Fibroblast of skin of scalp (primary cell): Measurements from ENCODE around the gene TBKBP1.

Experiments
- DNase-seq: peaks from one replicate; pipeline ENCODE4 v3.0.0-alpha.2; 2013

TBKBP1 gene

DNA sequence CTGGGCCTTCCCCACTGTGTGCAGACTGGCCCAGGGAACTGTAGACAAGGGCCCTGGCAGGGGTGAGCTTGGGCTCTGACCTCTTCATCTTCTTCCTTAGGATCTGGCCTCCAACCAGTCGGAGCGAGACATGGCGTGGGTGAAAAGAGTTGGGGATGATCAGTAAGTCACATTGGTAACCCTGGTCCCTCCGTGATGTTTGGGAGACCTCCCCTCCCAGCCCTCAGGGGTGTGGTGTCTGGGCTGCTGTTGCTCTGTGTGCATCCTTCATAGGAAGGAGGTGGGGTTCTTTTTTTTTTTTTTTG, 5.5 kb downstream of the TBKBP1 start:
- DNase-seq: no peak

DNA sequence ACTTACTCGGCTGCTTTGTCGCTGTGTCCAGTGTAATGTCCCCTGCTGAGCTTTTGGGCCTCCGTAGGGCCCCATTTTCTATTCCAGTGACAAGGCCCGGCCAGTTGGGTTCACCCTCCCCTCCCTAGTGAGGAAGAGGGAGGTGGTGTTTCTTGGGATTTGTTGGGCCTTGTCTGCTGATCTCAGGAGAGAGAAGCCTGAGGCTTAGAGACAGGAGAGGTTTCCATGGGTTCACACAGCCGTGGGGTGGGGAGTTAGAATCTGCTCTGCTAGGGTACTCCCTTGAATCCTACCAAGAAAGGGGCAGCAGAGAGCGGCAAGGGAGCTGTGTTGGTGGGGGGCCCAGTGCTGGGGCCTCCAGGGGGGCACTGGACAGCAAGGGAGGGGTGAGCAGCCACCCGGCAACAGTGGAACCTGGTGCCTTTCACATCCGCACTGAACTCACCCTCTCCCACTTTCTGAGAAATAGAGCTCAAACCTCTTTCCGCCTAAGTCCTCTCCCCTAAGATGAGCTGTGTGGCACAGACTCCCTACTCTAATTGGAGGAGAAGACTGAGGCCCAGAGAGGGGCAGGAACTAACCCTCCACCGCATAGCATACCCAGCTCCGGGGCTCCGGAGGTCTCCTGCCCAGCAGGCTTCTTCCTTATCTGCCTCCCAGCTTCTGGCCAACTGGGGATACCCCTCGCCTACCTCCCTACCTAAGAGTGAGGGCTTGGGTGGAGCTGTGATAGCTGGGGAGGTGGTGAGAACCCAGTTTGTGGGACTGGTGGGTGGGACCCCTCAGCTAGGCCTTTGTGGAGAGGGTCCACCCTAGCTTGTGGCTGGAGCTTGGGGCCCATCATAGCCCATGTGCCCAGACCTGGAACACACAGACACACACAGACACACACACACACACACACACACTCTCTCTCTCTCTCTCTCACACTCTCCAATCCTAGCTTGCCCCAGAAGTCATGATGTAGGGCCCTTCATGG, 6.8 kb downstream of the TBKBP1 start:
- DNase-seq: no peak

DNA sequence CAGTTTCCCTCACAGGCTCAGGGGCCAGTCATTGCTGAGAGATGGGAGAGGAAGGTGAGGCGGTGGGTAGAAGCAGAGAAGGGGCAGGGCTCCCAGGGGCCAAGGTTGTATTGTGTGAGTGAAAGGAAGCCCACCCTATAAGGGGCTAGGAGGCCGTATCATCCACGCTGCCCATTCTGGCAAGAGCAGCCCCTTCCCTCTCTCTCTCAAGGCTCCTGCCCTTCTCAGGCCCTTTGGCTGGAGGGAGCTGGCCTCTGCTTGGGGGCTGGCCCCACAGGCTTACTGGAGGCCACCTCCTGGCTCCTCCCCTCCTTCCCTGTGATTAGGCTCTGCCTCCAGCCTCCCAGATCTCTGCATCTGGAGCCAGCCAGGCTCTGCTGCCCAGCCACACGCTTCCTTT, 7.6 kb downstream of the TBKBP1 start:
- no peak for DNase-seq

DNA sequence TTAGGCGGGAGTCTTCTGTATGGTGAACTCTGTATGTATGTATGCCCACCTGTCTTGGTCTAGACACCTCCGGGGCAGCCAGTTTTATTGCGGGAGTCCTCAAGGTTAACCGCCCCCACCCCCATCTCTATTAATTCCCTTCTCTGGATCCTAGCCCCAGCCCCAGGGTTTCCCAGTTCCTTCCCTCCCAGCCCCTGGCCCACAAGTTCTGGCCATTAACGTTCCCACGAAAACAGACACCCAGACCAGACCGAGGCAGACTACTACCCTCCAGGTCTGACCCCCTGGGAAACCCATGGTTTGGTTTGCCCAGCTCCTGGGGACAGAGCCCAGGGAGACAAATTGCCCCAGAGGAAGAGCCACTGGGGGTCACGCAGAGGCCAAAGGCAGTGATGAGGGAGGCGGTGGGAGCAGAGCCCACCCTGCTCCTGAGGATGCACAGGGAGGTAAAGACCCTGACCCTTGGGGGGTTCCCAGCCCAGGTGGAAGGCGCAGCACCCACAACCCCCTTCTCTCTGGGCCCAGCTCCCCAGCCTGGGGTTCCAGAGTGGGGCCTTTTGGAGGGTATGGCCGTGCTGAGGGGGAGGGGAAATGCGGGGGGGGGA, 8.5 kb downstream of the TBKBP1 start:
- DNase-seq: no peak

DNA sequence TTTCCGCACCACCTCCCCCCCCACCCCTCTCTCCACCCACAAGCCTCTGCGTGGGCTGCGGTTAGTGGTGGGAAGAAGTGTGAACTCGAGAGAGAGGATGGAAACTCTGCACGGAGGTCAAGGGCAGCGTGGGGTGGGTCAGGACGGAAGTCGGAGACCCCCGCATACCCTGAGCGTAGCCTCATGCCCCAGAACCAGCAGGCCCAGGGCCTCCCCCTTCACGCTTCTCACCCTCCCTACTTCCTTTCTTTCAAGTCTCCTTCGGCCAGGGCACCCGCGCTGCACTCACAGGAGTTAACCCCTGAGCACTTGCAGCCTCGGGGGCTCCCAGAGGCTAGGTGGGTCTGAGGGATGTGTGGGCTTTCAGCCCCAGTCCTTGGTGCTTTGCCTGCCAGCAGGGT, 9.2 kb downstream of the TBKBP1 start:
- DNase-seq: no peak

DNA sequence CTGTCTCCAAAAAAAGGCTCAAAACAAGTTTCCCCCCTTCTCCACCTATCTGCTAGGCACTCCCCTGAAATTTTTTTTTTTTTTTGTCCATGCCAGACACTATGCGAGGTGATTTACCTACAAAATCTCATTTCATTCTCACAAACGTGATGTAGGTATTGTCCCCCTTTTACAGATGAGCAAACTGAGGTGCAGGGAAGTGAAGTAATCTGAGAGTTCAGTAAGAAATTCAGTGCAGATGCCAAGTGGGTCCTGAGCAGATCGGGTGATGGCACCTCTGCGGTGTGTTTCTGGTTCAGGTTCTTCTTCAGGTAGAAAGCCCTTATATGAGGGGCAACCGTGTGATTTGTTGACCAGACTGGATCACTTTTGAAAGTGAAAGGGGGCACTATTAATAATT, 9.7 kb downstream of the TBKBP1 start:
- no peak for DNase-seq

DNA sequence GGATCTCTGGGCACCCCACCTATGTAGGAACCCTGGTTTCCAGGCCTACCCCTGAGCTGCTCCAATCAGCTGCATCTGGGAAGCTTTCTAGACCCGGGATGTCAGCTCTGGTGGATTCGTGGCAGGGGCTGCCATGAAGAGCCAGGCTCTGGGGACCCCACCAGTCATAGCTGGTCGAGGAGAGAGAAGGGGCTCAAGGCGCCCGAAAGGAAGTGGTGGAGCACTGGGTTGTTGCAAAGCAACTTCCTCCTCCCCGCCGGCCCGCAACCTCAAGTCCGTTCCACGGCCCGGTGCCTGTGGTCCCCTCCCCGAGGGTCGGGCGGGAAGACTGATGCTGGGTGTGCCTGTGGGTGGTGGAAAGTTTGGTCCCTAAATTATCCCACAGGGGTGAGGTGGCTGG, 10.2 kb downstream of the TBKBP1 start:
- DNase-seq: no peak

DNA sequence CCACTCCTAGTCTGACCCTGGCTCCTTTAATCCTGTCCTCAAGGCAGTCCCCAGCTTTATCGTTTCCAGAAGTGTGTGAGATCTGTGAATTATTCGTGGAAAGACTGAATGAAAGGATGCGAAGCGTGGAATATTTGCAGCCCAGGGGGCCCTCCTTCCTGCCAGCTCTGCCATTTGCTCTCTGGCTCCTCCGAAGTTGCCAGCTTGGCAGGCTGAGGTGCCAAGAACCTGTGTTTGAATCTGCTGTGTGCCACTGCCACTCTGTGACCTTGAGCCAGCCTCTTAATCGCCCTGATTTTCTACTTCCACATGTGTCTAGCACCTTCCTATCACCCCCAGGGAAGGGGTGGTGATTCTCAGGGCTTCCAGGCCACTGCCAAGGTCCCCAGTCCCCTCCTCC, 10.8 kb downstream of the TBKBP1 start:
- no peak for DNase-seq

DNA sequence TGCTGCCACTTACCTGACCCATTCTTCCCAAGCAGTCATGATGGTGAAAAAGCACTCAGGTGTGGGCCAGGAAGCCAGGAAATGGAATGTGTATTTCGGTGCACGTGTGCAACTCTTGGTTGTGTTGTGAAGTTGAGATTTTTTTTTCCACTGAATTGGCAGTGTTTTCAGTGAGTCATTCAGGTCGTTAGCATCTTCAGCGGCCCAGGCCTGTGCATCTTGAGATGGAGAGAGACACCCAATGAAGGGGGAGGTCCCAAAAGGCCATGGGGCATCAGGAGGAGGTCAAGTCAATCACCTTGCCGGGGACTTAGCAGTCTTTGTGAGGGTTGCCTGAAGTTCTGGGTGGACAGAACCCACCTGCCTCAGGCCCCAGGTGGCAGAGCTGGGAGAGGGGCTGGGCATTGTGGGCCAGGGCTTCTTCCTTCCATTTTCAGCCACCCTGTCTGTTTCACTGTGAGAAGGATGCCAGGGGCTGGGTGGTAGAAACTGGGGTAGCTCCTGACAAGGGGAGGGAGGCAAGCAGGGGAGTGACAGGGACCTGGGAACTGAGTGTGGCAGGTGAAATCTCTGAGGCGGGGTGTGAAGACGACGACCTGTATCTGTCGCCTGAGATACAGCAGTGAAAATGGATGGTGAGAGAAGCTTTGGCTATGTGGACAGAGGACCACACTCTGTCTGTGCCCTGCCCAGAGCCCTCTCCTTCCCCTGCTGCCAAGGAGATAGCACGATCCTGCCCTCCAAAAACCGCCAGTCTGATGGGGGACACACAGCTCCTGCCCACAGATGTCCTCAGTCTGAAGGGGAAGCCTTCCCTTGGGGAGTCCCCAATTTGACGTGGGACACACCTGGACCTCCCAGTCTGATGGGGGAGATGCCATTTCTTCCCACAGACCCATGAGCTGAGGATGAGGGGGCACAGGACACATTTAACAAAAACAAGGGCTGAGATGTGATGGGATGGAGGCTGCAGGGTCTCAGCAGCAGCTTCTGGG, 11.9 kb downstream of the TBKBP1 start:
- DNase-seq: no peak

DNA sequence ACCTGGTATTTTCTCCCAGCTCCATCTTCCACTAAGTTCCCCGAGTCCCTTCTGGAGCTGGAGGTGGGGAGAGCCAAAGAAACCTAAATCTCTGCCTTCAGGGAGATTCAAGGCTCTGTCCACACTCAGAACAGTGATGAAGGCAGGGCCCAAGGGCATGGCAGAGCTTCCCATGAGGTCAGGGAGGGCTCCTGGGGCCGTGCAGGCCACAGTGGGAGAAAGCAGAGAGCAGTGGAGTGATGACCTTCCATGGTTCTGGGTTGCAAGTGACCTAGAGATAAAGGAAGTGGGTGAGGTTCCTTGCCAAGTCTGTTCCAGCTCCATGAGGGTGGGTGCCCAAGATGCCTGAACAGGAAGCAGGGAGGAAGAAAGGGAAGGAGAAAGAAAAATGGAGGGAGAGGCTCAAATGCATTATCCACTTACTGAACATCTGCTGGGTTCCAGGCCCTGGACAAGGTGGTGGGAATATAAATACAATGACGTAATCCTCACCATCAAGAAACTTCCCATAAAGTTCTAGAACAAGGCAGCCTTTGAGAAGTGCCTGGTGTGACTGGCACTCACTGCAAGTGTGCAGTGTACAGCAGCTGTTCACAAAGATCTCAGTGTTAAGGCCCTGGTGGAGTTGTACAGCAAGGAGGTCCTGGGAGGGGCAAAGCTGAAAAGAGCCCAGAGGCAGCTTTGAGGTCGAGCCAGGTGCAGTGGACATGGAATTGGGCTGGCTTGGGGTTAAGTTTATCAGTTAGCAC, 13.3 kb downstream of the TBKBP1 start:
- DNase-seq: no peak

DNA sequence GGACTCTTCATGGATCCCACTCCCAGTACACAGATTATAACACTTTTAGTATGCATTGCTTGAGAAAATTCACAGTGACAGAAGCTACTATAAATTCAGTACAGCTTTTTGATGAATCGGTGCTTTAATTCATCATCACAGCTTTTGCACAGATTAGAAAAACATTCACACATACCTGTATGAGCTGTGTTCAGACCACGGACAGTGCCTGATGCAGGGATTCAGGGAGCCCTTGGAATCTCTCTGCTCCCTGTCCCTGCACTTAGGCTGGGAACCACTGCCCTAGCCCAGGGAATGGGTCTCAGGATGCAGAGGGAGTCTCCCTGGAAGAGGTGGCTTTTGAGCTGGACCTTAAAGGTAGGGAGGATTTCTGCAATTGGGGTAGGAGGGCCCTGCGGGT, 13.9 kb downstream of the TBKBP1 start:
- DNase-seq: no peak

DNA sequence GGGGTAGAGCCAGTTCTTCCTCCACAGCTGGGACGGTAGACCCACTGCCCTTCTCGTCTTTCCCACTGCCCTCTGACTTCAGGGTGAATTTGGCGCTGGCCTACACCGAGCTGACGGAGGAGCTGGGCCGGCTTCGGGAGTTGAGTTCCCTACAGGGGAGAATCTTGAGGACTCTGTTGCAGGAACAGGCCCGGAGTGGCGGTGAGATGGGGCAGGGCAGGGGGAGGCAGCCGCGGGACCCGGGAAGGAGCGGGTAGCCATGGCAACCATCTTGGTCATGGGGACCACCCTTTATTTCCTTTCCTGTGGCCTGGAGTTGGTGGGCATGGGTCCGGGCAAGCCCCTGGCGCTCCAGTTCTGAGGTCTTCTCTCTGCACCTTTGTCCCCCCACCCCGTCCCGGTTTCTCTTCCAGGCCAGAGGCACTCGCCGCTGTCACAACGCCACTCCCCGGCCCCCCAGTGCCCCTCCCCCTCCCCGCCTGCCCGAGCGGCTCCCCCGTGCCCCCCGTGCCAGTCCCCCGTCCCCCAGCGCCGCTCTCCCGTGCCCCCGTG, 14.4 kb downstream of the TBKBP1 start:
- no peak for DNase-seq

DNA sequence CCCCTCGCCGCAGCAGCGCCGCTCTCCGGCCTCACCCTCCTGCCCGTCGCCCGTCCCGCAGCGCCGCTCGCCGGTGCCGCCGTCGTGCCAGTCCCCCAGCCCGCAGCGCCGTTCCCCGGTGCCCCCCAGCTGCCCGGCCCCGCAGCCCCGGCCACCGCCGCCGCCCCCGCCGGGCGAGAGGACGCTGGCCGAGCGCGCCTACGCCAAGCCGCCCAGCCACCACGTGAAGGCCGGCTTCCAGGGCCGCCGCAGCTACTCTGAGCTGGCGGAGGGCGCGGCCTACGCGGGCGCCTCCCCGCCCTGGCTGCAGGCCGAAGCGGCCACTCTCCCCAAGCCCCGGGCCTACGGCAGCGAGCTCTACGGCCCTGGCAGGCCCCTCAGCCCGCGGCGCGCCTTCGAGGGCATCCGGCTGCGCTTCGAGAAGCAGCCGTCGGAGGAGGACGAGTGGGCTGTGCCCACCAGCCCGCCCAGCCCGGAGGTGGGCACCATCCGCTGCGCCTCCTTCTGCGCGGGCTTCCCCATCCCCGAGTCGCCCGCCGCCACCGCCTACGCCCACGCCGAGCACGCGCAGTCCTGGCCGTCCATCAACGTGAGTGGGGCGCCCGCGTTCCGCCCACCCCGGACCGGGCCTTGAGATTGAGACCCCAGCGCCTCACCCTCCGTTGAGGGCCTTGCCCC, 15.0 kb downstream of the TBKBP1 start:
- DNase-seq: no peak

DNA sequence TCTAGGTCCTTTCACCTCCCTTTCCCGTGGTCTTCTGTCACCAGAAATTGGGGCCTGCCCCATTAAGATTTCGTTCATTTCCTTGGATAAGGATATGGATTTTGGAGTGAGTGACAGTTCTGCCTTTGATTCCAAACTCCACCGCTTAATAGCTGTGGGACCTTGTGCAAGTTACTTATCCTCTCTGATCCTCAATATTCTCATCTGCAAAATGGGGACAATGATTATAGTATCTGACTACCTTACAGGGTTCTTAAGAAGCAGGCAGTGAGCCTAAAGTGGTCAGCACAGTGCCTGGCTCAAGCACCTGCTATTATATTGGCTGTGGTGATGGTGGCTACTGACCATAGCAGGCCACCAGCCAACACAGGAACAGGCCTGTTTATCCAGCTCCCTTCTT, 15.6 kb downstream of the TBKBP1 start:
- DNase-seq: no peak

DNA sequence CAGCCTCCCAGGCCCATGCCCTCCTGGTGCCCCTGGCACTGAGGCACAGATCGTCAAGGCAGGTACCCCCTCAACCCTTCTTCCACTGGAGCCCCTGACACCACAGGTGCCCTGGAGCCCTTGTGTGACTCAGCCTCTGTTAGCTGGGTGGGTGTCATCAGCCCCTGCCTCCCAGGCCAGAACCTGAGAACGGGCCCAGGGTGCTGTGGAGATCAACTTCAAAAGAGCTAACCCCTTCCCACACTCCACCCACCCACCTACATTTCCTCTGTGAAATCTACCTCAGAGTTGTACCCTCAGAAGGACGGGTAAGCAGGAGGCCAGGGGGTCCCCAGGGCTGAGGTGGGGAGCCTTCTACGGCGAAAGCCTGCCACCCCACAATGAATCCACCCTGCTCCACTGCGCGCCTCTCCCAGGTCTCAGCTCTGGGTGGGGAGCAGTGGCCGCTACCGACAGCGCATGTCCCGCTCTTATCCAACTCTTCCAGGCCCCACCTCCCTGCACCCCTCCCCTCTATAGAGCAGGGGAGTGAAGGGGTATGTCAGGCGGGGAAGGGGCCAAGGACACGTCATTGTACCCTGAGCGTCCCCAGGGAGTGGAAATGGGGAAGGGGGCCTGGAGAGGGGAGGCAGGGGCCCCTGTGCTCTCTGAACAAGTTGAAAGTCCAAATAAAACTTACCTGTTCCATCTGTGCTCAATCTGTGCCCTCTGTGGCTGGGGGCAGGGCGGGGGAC, 17.6 kb downstream of the TBKBP1 start:
- no peak for DNase-seq

DNA sequence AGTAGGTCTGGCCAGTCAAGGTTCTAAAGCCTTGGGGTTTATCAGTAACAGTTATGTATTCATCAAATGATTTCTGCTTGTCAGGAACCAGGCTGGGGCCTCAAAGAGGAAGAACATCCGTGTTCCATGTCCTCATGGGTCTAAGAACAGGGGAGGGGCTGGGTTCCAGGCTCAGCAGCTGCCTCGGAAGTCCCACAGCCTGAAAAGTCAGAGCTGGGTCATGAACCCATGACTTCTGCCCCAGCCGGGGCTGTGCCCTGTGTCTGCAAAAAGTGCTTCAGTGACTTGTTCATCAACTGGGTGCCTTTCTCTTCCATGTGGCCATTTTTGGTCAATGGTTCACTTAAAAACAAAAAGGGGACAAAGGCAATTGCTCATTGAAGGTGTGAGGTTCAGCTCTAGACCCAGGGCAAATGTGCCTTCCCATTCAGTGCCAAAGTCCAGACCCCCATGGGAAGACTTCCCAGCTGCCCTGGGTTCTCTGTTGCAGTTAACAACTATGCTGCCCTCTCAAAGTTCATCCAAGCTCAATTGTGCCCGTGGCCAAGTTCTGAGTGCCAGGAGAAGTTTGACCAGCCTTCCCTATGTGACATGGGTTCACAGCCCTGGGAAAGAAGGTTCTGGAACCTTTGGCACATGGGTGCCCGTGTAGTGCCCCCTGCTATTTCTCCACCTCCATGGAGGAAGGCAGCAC, 18.5 kb downstream of the TBKBP1 start:
- DNase-seq: no peak

DNA sequence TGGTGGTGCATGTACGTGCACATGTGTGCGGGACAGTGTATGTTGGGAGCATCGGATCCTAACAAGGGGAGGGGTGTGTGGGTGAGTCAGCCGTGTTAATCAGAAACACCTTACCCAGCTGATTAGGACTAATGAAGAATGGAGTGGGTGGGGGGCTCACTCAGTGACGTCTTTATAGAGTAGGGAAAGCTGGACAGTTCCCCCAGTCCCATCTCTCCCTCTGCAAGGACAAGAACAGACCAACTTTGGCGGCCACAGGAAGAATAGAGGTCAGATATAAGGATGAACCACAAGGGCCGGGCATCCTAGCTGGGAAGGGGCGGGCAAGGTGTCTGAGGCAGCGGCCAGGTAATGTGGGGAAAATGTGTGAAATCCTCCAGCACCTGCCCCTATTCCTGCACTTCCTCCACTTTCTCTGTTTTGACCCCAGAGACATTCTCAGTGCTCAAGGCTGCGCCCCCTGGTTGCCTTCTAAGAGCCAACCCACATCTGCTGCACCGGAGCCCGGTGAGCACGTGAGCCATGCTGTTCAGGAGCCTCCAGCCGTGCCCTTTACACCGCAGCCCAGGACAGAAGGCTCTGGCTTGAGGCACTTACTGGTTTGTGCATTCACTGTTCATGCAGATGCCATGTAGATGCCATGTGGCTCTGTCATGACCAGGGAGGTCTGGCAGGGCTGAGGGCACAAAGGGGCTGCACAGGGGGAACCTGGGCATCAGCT, 20.2 kb downstream of the TBKBP1 start:
- no peak for DNase-seq

DNA sequence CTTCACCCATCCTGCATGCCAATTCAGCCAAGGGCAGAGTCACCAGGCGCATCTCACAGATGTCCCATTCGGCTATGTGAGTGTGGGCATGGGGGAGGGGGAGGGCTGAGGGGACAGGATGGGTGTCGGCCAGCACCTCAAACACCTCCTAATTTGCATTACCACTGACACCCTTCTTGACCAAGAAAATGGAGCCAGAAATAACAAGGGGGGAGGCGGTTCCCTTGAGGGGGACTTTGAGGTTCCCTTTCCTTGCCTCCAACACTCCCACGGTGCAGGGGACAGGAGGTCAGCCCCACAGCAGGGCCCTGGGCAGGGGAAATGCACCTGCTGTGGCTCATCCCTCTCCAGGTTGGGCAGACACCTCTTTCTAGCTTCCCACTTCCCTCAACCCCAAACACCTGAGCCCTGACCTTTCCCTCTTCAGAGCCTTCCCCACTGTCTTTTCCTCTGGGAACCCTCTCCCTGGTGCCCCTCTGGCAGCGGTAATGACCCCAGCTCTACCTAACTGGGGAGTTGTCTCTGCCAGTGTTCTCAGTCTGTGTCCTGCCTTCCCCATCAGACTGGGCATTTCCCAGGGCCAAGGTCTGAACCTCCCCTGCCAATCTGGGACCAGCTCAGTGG, 20.9 kb downstream of the TBKBP1 start:
- DNase-seq: no peak
